IgD-negative memory B cell (primary cell): ENCODE measurements around the gene ZBED4. TPM values are rescaled to one million over a fixed set of nuclear protein-coding genes. Genes with fewer than 3 reads are reported as not detected.

ENCODE experiments used
- H3K27ac Mint-ChIP-seq, 3 donors: one replicate each; pipeline ENCODE4 v1.8.0; 2020 to 2022; ENCODE audit warnings: mild to moderate bottlenecking in 3 of 3, mixed read lengths in 3 of 3, moderate library complexity in 1 of 3
- H3K27me3 Mint-ChIP-seq: one replicate; pipeline ENCODE4 v1.8.0; 2021; ENCODE audit warnings: mixed read lengths
- H3K36me3 Mint-ChIP-seq: one replicate; pipeline ENCODE4 v1.8.0; 2020; ENCODE audit warnings: mild to moderate bottlenecking, mixed read lengths
- H3K4me1 Mint-ChIP-seq, 3 donors: one replicate each; pipeline ENCODE4 v1.8.0; 2020 to 2022; ENCODE audit warnings: mixed read lengths in 3 of 3, mild to moderate bottlenecking in 1 of 3
- H3K4me3 Mint-ChIP-seq, 4 donors: one replicate each; pipeline ENCODE4 v1.8.0; 2020 to 2022; ENCODE audit warnings: mild to moderate bottlenecking in 4 of 4, mixed read lengths in 4 of 4, moderate library complexity in 3 of 4
- H3K9me3 Mint-ChIP-seq, 3 donors: one replicate each; pipeline ENCODE4 v1.8.0; 2020 to 2021; ENCODE audit warnings: mixed read lengths in 3 of 3, mild to moderate bottlenecking in 1 of 3
- polyA plus RNA-seq: library from polyadenylated mRNA; unstranded; fragments of 300-500 nt; fragmentation: Illumina TruSeq; gene quantifications from one replicate; pipeline ENCODE4 v1.2.3, GENCODE V29; 2021

The ZBED4 gene, protein sequence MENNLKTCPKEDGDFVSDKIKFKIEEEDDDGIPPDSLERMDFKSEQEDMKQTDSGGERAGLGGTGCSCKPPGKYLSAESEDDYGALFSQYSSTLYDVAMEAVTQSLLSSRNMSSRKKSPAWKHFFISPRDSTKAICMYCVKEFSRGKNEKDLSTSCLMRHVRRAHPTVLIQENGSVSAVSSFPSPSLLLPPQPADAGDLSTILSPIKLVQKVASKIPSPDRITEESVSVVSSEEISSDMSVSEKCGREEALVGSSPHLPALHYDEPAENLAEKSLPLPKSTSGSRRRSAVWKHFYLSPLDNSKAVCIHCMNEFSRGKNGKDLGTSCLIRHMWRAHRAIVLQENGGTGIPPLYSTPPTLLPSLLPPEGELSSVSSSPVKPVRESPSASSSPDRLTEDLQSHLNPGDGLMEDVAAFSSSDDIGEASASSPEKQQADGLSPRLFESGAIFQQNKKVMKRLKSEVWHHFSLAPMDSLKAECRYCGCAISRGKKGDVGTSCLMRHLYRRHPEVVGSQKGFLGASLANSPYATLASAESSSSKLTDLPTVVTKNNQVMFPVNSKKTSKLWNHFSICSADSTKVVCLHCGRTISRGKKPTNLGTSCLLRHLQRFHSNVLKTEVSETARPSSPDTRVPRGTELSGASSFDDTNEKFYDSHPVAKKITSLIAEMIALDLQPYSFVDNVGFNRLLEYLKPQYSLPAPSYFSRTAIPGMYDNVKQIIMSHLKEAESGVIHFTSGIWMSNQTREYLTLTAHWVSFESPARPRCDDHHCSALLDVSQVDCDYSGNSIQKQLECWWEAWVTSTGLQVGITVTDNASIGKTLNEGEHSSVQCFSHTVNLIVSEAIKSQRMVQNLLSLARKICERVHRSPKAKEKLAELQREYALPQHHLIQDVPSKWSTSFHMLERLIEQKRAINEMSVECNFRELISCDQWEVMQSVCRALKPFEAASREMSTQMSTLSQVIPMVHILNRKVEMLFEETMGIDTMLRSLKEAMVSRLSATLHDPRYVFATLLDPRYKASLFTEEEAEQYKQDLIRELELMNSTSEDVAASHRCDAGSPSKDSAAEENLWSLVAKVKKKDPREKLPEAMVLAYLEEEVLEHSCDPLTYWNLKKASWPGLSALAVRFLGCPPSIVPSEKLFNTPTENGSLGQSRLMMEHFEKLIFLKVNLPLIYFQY
- 5.0 TPM for polyA plus RNA-seq

DNA sequence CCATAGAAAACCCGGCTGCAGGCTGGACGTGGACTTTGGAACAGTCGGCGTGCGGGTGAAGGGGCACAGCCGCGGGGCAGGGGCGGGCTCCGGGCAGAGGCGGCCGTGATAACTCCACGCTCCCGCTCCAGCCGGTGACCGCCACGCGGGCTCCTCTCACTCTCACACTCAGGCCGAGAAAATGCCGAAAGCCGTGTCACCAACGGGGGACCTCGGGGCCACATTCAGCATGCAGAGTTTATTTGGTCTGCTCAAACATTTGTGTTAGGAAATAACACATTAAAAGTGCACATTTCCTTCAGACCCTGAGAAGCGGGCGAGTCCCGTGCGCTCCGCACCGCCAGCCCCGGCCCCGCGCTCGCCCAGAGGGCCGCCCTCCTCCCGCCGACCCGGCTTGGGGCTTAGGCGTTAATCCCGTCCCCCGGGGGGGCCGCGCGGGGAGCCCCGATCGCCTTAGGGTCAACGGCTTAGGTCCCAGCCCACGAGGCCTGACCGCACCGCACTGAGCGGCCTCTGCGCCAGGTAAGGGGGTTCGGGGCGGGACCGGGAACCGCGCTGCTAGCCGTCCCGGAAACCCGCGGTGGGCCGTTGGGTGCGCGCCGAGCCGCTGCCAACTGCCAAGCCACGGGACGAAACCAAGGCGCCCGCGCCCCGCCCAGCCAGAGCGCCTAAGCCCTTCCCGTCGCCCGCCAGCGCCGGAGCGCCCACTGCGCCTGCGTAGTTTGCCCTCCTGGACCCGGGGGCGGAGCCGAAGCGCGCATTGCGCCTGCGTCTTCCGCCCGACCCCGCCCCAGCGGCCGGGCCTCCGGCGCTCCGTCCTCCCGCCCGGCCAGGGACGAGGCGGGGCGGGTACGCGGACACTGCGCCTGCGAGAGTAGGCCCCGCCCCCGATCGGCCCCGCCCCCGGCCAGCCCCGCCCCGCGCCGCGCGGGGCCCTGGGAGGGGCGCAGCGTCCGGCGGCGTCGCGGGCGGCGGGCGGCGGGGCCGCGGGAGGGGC lies at the start of gene ZBED4:
TSS of gene ZBED4 (plus strand) at position 947 of the 997 bp plus-strand sequence. CDS start 29,819 bp downstream, outside the sequence.
- peaks cover 22 to 28% (median 22%) of the 10 kb centered on the region in 3 donors for H3K4me1 Mint-ChIP-seq
- H3K9me3 Mint-ChIP-seq, result peaks cover 0 to 1% (median 0%) of the 10 kb centered on the region in 3 donors
- peak within 1 kb of the TSS; percentile 77 to 92 (median 89) for H3K27ac Mint-ChIP-seq
- H3K4me3 Mint-ChIP-seq, result peak within 1 kb of the TSS; percentile 88 to 97 (median 95)
- H3K27me3 Mint-ChIP-seq, result peaks cover 14% of the 10 kb centered on the region
- no peaks in the 10 kb centered on the region for H3K36me3 Mint-ChIP-seq

DNA sequence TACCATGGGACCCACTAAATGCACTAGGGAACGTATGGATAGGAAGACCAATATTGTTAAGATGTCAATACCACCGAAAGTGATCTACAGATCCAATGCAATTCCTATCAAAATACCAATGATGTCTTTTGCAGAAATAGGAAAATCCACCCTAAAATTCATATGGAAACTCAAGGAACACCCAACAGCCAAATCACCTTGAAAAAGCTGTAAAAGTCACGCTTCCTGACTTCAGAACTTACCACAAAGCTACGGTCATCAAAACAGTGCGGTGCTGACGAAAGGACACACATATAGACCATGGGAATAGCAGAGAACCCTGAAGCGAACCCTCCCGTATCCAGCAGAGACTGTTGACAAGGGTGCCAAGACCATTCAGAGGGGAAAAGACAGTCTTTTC lies 46.5 kb upstream of the ZBED4 start:
- H3K9me3 Mint-ChIP-seq, result no peaks in the 10 kb centered on the region
- H3K27ac Mint-ChIP-seq, result no peak overlapping the region
- peaks cover 33 to 46% (median 38%) of the 10 kb centered on the region in 3 donors for H3K4me1 Mint-ChIP-seq

GRCh38 chr22:49807780-49808708 lies 45.6 kb upstream of the ZBED4 start:
- peaks cover 33 to 46% (median 38%) of the 10 kb centered on the region in 3 donors for H3K4me1 Mint-ChIP-seq
- peaks cover 8% of the 10 kb centered on the region for H3K36me3 Mint-ChIP-seq
- H3K9me3 Mint-ChIP-seq, result no peaks in the 10 kb centered on the region
- peak overlapping the region in 1 of 4 donors; percentile 22 for H3K4me3 Mint-ChIP-seq
- H3K27ac Mint-ChIP-seq, result peak overlapping the region in 1 of 3 donors; percentile 21
- no peaks in the 10 kb centered on the region for H3K27me3 Mint-ChIP-seq

More for the DNA sequence above, 46.5 kb upstream of the ZBED4 start:
- Mint-ChIP-seq H3K27me3 (no peaks in the 10 kb centered on the region), H3K4me3 (no peak overlapping the region), H3K36me3 (peaks cover 8% of the 10 kb centered on the region)

GRCh38 chr22:49810363-49811019 lies 43.2 kb upstream of the ZBED4 start:
- no peaks in the 10 kb centered on the region for H3K27me3 Mint-ChIP-seq
- H3K4me1 Mint-ChIP-seq, result peaks cover 33 to 49% (median 35%) of the 10 kb centered on the region in 3 donors
- H3K4me3 Mint-ChIP-seq, result peak overlapping the region in 2 of 4 donors; percentile 30 to 65

GRCh38 chr22:49811020-49811791 lies 42.4 kb upstream of the ZBED4 start:
- Mint-ChIP-seq H3K4me3 (peak overlapping the region in 2 of 4 donors; percentile 52 to 65), H3K36me3 (peaks cover 4% of the 10 kb centered on the region), H3K9me3 (no peaks in the 10 kb centered on the region), H3K27ac (peak overlapping the region in 1 of 3 donors; percentile 36), H3K4me1 (peaks cover 32 to 46% (median 33%) of the 10 kb centered on the region in 3 donors), H3K27me3 (no peaks in the 10 kb centered on the region)

More at GRCh38 chr22:49810363-49811019, 43.2 kb upstream of the ZBED4 start:
- Mint-ChIP-seq H3K9me3 (no peaks in the 10 kb centered on the region), H3K27ac (peak overlapping the region in 1 of 3 donors; percentile 36), H3K36me3 (peaks cover 4% of the 10 kb centered on the region)

DNA sequence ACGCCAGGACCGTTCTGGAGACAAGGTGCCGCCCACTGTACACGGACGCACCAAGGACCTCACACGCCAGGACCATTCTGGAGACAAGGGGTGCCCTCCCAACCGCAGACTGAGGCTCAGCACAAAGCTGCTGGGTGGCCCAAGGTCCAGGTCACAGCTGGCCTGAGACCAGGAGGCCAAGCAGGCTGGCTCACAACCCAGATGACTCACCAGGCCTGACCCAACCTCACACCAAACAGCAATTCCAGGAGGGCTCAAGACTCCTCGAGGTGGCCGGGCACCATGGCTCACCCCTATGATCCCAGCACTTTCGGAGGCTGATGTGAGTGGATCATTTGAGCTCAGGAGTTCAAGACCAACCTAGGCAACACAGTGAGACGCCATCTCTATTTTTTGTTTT lies 40.8 kb upstream of the ZBED4 start:
- peaks cover 29 to 47% (median 34%) of the 10 kb centered on the region in 3 donors for H3K4me1 Mint-ChIP-seq
- H3K27me3 Mint-ChIP-seq, result no peaks in the 10 kb centered on the region
- H3K9me3 Mint-ChIP-seq, result no peaks in the 10 kb centered on the region
- H3K36me3 Mint-ChIP-seq, result peaks cover 4% of the 10 kb centered on the region
- H3K4me3 Mint-ChIP-seq, result peak overlapping the region in 1 of 4 donors; percentile 66
- H3K27ac Mint-ChIP-seq, result no peak overlapping the region

DNA sequence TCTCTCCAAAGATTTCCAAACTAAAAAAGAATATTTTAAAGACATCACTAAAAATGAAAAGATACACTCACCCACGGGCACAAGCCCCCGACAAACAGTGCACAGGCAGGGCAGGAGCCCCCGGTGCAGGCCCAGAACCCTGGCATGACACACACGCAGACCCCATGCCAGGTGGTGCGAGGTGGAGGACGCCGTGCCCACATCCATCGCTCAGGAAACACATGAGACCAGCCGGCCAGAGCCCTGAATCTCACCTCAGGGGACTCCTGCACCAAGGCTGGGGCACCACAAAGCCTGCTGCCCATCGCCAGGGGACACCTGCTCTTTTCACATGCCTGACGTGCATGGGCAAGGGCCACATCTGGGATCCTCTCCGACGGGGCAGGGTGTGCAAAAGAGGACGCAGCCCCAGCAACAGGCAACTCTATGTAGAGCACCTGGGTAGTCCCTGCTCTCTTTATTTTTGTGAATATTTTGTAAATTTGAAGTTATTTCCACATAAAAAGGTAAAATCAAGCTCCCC lies 39.4 kb upstream of the ZBED4 start:
- peak overlapping the region in 1 of 3 donors; percentile 35 for H3K27ac Mint-ChIP-seq

GRCh38 chr22:49814856-49815255 lies 38.8 kb upstream of the ZBED4 start:
- Mint-ChIP-seq H3K4me3 (no peak overlapping the region), H3K27ac (peak overlapping the region in 1 of 3 donors; percentile 35), H3K36me3 (peaks cover 2% of the 10 kb centered on the region)

More for the DNA sequence above, 39.4 kb upstream of the ZBED4 start:
- H3K27me3 Mint-ChIP-seq, result no peaks in the 10 kb centered on the region
- H3K9me3 Mint-ChIP-seq, result no peaks in the 10 kb centered on the region
- H3K4me1 Mint-ChIP-seq, result peaks cover 20 to 42% (median 28%) of the 10 kb centered on the region in 3 donors
- H3K36me3 Mint-ChIP-seq, result peaks cover 2% of the 10 kb centered on the region
- H3K4me3 Mint-ChIP-seq, result no peak overlapping the region

GRCh38 chr22:49815641-49816091 lies 38.0 kb upstream of the ZBED4 start:
- no peaks in the 10 kb centered on the region for H3K27me3 Mint-ChIP-seq
- peaks cover 8 to 33% (median 24%) of the 10 kb centered on the region in 3 donors for H3K4me1 Mint-ChIP-seq
- no peak overlapping the region for H3K4me3 Mint-ChIP-seq
- no peaks in the 10 kb centered on the region for H3K9me3 Mint-ChIP-seq
- H3K36me3 Mint-ChIP-seq, result no peaks in the 10 kb centered on the region
- peak overlapping the region in 1 of 3 donors; percentile 81 for H3K27ac Mint-ChIP-seq

More at GRCh38 chr22:49814856-49815255, 38.8 kb upstream of the ZBED4 start:
- no peaks in the 10 kb centered on the region for H3K27me3 Mint-ChIP-seq
- H3K4me1 Mint-ChIP-seq, result peaks cover 16 to 40% (median 28%) of the 10 kb centered on the region in 3 donors
- no peaks in the 10 kb centered on the region for H3K9me3 Mint-ChIP-seq

DNA sequence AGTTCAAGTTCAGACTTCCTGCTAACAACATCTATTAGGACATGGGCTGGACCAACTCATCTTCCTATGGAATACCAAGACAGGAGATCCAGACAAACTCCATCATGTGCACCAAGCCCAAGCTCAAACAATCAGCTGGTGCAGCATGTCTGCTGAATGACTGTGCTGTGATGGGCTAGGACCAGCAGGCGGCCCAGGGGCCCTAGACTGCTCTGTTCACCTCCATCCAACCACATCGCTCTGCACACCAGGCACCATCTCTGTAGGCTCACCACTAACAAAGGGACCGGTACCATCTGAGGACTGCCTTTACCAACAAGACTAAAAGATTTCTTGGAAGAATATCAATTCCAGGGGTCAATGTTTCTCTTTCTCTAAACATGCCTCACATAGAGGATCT lies 36.3 kb upstream of the ZBED4 start:
- no peak overlapping the region for H3K27ac Mint-ChIP-seq
- no peaks in the 10 kb centered on the region for H3K36me3 Mint-ChIP-seq
- H3K27me3 Mint-ChIP-seq, result no peaks in the 10 kb centered on the region
- H3K9me3 Mint-ChIP-seq, result no peaks in the 10 kb centered on the region
- peaks cover 5 to 24% (median 16%) of the 10 kb centered on the region in 3 donors for H3K4me1 Mint-ChIP-seq
- peak overlapping the region in 1 of 4 donors; percentile 55 for H3K4me3 Mint-ChIP-seq

- no peaks in the 10 kb centered on the region for H3K9me3 Mint-ChIP-seq
- no peak overlapping the region for H3K4me3 Mint-ChIP-seq
- H3K27me3 Mint-ChIP-seq, result no peaks in the 10 kb centered on the region
- H3K4me1 Mint-ChIP-seq, result peaks cover 19 to 39% (median 31%) of the 10 kb centered on the region in 3 donors
- H3K27ac Mint-ChIP-seq, result peak overlapping the region in 1 of 3 donors; percentile 40
- H3K36me3 Mint-ChIP-seq, result no peaks in the 10 kb centered on the region
Measured at GRCh38 chr22:49820984-49821383, 32.7 kb upstream of the ZBED4 start.
